GM10266 (cell line): ENCODE measurements around the gene MTAP.

Experiments
- DNase-seq: peaks from one replicate; pipeline ENCODE4 v3.0.0; 2012; ENCODE audit errors: extremely low spot score
- TF ChIP-seq, protein P1 (sequence below): IDR thresholded peaks from 2 replicates; pipeline ENCODE4 v1.5.1; 2012; ENCODE audit warnings: mild to moderate bottlenecking, low read depth; ENCODE audit not compliant: control insufficient read depth, insufficient read depth; ENCODE audit errors: missing control alignments

Gene MTAP

GRCh38 chr9:21931428-21931827 is 129.0 kb downstream of the MTAP start:
- DNase-seq = no peak
- TF ChIP-seq, protein P1, sequence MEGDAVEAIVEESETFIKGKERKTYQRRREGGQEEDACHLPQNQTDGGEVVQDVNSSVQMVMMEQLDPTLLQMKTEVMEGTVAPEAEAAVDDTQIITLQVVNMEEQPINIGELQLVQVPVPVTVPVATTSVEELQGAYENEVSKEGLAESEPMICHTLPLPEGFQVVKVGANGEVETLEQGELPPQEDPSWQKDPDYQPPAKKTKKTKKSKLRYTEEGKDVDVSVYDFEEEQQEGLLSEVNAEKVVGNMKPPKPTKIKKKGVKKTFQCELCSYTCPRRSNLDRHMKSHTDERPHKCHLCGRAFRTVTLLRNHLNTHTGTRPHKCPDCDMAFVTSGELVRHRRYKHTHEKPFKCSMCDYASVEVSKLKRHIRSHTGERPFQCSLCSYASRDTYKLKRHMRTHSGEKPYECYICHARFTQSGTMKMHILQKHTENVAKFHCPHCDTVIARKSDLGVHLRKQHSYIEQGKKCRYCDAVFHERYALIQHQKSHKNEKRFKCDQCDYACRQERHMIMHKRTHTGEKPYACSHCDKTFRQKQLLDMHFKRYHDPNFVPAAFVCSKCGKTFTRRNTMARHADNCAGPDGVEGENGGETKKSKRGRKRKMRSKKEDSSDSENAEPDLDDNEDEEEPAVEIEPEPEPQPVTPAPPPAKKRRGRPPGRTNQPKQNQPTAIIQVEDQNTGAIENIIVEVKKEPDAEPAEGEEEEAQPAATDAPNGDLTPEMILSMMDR = no peak

GRCh38 chr9:21933281-21933680 is 130.8 kb downstream of the MTAP start:
- DNase-seq = no peak
- TF ChIP-seq, protein P1 = no peak

DNA sequence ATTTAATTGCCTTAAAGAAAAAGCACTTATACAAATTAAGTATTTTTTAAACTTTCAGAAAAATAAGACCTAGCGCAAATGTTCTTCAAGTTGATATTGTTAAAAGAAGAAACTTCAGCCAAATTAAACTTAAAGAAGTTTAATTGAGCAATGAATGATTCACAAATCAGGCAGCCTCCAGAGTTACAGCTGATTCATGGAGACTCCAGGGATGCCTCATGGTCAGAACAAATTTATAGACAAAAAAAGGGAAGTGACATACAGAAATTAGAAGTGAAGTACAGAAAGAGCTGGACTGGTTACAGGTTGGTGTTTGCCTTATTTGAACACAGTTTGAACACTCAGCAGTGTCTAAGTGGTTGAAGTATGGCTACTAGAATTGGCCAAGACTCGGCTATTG is 131.4 kb downstream of the MTAP start:
- no peak for DNase-seq
- TF ChIP-seq, protein P1 = no peak

DNA sequence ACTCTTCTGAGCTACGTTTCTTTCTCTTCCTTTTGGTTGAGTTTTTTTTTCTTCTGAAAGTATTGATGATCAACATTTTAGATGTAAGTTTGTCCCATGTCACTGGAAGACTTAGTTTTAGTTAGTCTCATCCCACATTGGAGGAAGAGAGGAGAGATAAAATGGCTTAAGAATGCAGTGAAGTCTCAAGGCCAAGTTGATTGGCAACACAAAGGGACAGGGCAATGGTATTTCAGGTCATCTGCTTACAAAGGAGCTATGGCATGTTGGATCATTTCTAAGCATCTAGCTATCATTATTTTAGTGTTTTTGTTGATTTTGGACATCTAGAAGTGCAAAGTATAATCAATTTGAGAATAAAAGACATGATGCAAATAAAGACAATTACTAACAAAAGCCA is 133.2 kb downstream of the MTAP start:
- no peak for DNase-seq

DNA sequence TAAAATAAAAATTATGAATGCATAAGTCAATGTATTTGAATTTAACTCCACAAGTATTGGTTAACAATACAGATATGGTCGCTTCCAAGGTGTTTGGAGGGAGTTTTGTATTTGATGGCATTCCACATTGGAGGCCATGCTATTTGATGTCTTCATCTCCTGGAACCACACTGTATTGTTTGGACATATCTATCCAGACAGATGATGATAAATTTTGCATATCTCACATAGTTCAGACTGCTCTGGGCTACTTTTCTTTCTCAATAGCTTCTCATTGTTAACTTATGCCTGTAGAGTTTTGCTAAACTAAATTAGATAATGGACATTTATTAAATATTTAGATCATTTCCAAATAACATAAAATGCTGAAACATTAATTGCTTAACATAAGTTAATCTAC is 133.7 kb downstream of the MTAP start:
- no peak for DNase-seq
- TF ChIP-seq, protein P1 = no peak

More for the DNA sequence above, 133.2 kb downstream of the MTAP start:
- TF ChIP-seq, protein P1 = no peak

DNA sequence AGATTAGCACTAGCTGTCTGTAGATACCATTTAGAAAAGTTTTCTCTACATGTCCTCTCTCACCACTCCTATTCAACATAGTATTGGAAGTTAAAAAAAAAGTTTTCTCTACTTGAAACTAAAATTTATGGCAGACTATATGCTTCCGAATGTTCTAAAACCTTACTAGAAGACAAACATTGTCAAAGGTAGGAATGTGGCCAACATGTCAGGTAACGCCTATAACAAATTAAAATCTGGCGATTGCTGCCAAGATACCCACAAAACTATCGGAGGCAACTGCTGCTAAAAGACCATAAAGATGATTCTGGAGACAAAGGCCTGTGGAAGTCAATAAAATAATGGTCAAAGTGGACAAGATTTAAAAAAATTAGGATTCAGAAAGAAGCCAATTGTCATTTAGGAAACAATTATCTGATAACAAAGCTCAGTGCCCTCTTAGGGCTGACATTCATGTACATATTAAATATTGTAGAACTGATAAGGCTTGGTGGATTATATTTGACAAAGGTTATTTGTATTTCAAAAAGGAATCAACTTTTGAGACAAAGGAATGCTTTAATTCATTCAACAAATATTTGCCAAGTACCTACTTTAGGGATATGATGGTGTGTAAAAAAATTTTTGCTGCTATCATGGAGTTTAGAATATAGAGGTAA is 139.0 kb downstream of the MTAP start:
- TF ChIP-seq, protein P1 = no peak
- DNase-seq = no peak

GRCh38 chr9:21943464-21943863 is 141.0 kb downstream of the MTAP start:
- DNase-seq = no peak
- TF ChIP-seq, protein P1 = no peak
